Gastroesophageal sphincter (tissue), 4 donors: ENCODE results near the gene UNC13C. TPM values are rescaled to one million over a fixed set of nuclear protein-coding genes. Genes with fewer than 3 reads are reported as not detected.

Source experiments
- ATAC-seq: fragments of 150-250 bp; one replicate; pipeline ENCODE4 v1.9.1; 2016; ENCODE audit warnings: mild to moderate bottlenecking, moderate library complexity
- H3K27ac ChIP-seq, 4 donors: fragments of 200-600 bp; sonication (generic) in 3 of 4; 1 replicate in 3 of 4; 2 replicates in 1 of 4; pipeline ENCODE4 v1.5.1; 2016 to 2019
- H3K27me3 ChIP-seq: fragments of 200-600 bp; sonication (generic); one replicate; pipeline ENCODE4 v1.5.1; 2019
- H3K36me3 ChIP-seq, 2 donors: fragments of 200-600 bp; sonication (generic); one replicate each; pipeline ENCODE4 v1.5.1; 2019; ENCODE audit warnings: control low read depth in 1 of 2
- H3K4me1 ChIP-seq, 3 donors: fragments of 200-600 bp; sonication (generic); 1 replicate in 2 of 3; 2 replicates in 1 of 3; pipeline ENCODE4 v1.5.1; 2016 to 2019; ENCODE audit warnings: control low read depth in 2 of 3
- H3K4me3 ChIP-seq, 2 donors: fragments of 200-600 bp; sonication (generic); one replicate each; pipeline ENCODE4 v1.5.1; 2019; ENCODE audit warnings: mild to moderate bottlenecking in 1 of 2, moderate library complexity in 1 of 2
- H3K9me3 ChIP-seq, 3 donors: fragments of 200-600 bp; sonication (generic); one replicate each; pipeline ENCODE4 v1.5.1; 2017 to 2019; ENCODE audit warnings: control low read depth in 2 of 3
- EP300 ChIP-seq: sonication (generic); formaldehyde crosslinking; IDR thresholded peaks from one replicate; pipeline ENCODE4 v1.6.1; 2017; ENCODE audit warnings: antibody characterized with exemption, mild to moderate bottlenecking
- POLR2A ChIP-seq, 2 donors: fragments of 450-650 bp; IDR thresholded peaks; one replicate each; pipeline ENCODE4 v1.6.1; 2017; ENCODE audit warnings: antibody characterized with exemption in 2 of 2, mild to moderate bottlenecking in 2 of 2, moderate library complexity in 1 of 2
- POLR2AphosphoS5 ChIP-seq: sonication (generic); formaldehyde crosslinking; IDR thresholded peaks from one replicate; pipeline ENCODE4 v1.6.1; 2017; ENCODE audit warnings: antibody characterized with exemption
- WGBS, 2 donors: methylation state at CpG; one replicate each; pipeline ENCODE4 v1.1.5; 2018; ENCODE audit warnings: low coverage in 1 of 2; 5-methylcytosine and 5-hydroxymethylcytosine counted together
- total RNA-seq, 4 donors: library from RNA; depleted of rRNA; stranded (reverse); fragments of >200 nt; gene quantifications; one replicate each; pipeline ENCODE4 v1.1.0, GENCODE V29; 2016
- TF ChIP-seq, protein P1 (sequence below), 4 experiments: fragments of 200-600 bp in 2 of 4; fragments of 450-650 bp in 2 of 4; sonication (generic) in 1 of 4; IDR thresholded peaks; one replicate each; pipeline ENCODE4 v1.5.1; 2017 to 2019; ENCODE audit warnings: antibody characterized with exemption in 4 of 4, mild to moderate bottlenecking in 2 of 4, moderate library complexity in 2 of 4

Gene UNC13C
- total RNA-seq, 4 donors from 2014 or later, result 0.89 to 13.9 (median 2.1) TPM

DNA sequence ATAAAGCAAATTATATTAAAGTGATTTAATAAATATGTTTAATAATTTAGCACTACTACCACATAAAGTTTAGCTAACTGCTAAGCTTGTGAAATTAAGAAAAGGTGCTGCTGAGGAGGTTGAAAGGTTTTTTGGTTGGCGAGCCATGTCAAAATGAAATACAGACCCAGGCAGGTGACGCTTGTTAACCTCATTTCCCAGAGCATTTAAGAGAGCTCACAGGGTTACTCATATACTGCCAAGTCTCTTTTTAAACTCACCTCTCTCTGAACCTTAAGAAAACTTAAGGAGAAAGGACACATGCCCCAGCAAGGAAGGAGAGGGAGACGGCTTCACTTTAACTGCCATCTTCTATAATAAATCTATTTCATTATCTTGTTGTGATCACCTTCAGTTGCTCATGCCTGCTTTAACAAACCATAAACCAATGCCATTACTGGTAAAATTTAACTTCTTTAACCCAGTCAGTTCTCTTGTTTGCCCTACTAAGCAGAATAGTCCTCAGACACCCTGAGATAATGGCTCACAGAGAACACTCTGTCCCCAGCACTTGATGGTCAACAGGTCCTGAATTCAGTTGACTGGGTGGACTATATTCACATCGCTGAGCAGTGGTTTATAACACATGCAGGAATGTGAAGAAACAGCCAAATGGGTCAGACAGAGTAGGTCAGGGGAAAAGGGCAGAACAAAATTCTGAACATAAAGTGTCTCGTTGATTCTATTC is 540.1 kb downstream of the UNC13C start:
- TF ChIP-seq EP300 (no peak), POLR2AphosphoS5 (no peak), POLR2A (IDR thresholded peaks at IDR 0.05) (no peak)
- TF ChIP-seq, protein P1, sequence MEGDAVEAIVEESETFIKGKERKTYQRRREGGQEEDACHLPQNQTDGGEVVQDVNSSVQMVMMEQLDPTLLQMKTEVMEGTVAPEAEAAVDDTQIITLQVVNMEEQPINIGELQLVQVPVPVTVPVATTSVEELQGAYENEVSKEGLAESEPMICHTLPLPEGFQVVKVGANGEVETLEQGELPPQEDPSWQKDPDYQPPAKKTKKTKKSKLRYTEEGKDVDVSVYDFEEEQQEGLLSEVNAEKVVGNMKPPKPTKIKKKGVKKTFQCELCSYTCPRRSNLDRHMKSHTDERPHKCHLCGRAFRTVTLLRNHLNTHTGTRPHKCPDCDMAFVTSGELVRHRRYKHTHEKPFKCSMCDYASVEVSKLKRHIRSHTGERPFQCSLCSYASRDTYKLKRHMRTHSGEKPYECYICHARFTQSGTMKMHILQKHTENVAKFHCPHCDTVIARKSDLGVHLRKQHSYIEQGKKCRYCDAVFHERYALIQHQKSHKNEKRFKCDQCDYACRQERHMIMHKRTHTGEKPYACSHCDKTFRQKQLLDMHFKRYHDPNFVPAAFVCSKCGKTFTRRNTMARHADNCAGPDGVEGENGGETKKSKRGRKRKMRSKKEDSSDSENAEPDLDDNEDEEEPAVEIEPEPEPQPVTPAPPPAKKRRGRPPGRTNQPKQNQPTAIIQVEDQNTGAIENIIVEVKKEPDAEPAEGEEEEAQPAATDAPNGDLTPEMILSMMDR (IDR thresholded peaks at IDR 0.05), result no peak
- peak; percentile 41 for ATAC-seq
- Histone ChIP-seq H3K4me1 (peaks cover 0 to 9% (median 0%) of the 10 kb centered on the region in 3 donors), H3K36me3 (no peaks in the 10 kb centered on the region), H3K27me3 (no peaks in the 10 kb centered on the region), H3K4me3 (no peak overlapping the region), H3K9me3 (no peaks in the 10 kb centered on the region), H3K27ac (no peak overlapping the region)
- 47 to 61% methylated on average over 3 to 5 of the region's 5 CpGs for WGBS, 2 donors

- no peaks in the 10 kb centered on the region for H3K27me3 ChIP-seq
- no peak overlapping the region for H3K4me3 ChIP-seq
- TF ChIP-seq, protein P1 (IDR thresholded peaks at IDR 0.05), result no peak
- no peak overlapping the region for H3K27ac ChIP-seq
- no peaks in the 10 kb centered on the region for H3K9me3 ChIP-seq
- H3K4me1 ChIP-seq, result peaks cover 0 to 9% (median 0%) of the 10 kb centered on the region in 3 donors
- no peaks in the 10 kb centered on the region for H3K36me3 ChIP-seq
- ATAC-seq, result no peak
- WGBS, 2 donors, result 55 to 58% methylated on average over 4 to 5 of the region's 5 CpGs
These were observed 541.3 kb downstream of the UNC13C start for GRCh38 chr15:54519577-54519976.

DNA sequence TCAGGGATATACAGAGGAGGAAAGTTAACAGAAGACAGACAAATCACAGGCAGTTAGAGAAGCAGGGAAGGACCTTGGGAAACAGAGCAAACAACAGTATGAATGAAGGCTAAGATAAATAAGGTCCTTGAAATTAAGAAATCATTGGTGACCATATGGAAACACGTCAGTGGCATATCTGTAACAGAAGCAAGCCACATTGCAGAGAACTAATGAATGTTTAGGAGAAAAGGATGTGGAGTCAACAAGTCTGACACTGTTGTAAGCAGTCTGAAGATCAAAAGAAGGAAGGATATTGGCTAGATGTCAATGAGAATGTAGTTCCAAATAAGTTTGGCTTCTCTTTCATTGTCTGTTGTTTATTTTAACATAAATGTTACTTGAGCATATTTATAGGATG is 542.4 kb downstream of the UNC13C start:
- Histone ChIP-seq H3K4me3 (no peak overlapping the region), H3K9me3 (no peaks in the 10 kb centered on the region), H3K27me3 (no peaks in the 10 kb centered on the region), H3K4me1 (peaks cover 0 to 9% (median 0%) of the 10 kb centered on the region in 3 donors), H3K27ac (no peak overlapping the region), H3K36me3 (no peaks in the 10 kb centered on the region)
- ATAC-seq, result no peak
- no peak for TF ChIP-seq POLR2AphosphoS5
- no peak for TF ChIP-seq EP300
- TF ChIP-seq, protein P1 (IDR thresholded peaks at IDR 0.05), result no peak
- no peak for TF ChIP-seq POLR2A (IDR thresholded peaks at IDR 0.05)
- 0 to 22% methylated on average over 1 of the region's 1 CpG for WGBS, 2 donors

GRCh38 chr15:54521206-54521605 is 543.0 kb downstream of the UNC13C start:
- Histone ChIP-seq H3K27me3 (no peaks in the 10 kb centered on the region), H3K4me3 (no peak overlapping the region), H3K36me3 (no peaks in the 10 kb centered on the region), H3K4me1 (peaks cover 0 to 9% (median 0%) of the 10 kb centered on the region in 3 donors), H3K9me3 (no peaks in the 10 kb centered on the region), H3K27ac (no peak overlapping the region)
- ATAC-seq, result no peak
- 50 to 56% methylated on average over 1 to 2 of the region's 2 CpGs for WGBS, 2 donors
- TF ChIP-seq POLR2AphosphoS5, result no peak

GRCh38 chr15:54528021-54528420 is 549.8 kb downstream of the UNC13C start:
- 55 to 100% methylated on average over 1 of the region's 1 CpG for WGBS, 2 donors
- H3K9me3 ChIP-seq, result no peaks in the 10 kb centered on the region
- TF ChIP-seq, protein P1 (IDR thresholded peaks at IDR 0.05), result no peak
- no peak for TF ChIP-seq EP300
- TF ChIP-seq POLR2A (IDR thresholded peaks at IDR 0.05), result no peak
- TF ChIP-seq POLR2AphosphoS5, result no peak

More at GRCh38 chr15:54528021-54528420, 549.8 kb downstream of the UNC13C start:
- no peaks in the 10 kb centered on the region for H3K36me3 ChIP-seq
- H3K4me1 ChIP-seq, result no peaks in the 10 kb centered on the region
- H3K27me3 ChIP-seq, result no peaks in the 10 kb centered on the region
- H3K4me3 ChIP-seq, result no peak overlapping the region
- H3K27ac ChIP-seq, result no peak overlapping the region
- no peak for ATAC-seq
